ENCODE data around the gene OPRM1.

DNA sequence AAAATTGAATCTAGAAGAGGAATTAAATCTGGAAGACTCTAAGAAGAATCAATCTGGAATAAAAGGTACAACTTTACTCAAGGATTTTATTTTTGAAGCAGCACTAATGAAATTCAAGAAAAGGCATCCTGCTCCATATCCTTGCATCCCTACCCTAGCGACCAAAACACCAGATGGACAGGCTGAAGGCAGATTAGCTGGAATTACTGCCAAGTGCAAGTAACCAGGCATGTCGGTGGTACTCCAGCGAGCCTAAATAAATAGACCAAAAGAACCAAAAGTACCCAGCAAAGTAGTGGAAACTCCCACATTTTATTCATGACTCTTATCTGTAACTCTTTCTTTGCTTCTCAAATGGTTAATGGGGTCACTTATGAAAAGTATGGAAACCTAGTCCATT is 21.0 kb downstream of the OPRM1 start:
- TF ChIP-seq, protein P1, sequence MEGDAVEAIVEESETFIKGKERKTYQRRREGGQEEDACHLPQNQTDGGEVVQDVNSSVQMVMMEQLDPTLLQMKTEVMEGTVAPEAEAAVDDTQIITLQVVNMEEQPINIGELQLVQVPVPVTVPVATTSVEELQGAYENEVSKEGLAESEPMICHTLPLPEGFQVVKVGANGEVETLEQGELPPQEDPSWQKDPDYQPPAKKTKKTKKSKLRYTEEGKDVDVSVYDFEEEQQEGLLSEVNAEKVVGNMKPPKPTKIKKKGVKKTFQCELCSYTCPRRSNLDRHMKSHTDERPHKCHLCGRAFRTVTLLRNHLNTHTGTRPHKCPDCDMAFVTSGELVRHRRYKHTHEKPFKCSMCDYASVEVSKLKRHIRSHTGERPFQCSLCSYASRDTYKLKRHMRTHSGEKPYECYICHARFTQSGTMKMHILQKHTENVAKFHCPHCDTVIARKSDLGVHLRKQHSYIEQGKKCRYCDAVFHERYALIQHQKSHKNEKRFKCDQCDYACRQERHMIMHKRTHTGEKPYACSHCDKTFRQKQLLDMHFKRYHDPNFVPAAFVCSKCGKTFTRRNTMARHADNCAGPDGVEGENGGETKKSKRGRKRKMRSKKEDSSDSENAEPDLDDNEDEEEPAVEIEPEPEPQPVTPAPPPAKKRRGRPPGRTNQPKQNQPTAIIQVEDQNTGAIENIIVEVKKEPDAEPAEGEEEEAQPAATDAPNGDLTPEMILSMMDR (IDR thresholded peaks at IDR 0.05), result no peak
- no peak for TF ChIP-seq POLR2A (IDR thresholded peaks at IDR 0.05; ENCODE audit: low read depth)
- no peak for TF ChIP-seq EP300 (IDR thresholded peaks at IDR 0.05)

All from esophagus muscularis mucosa (tissue), 4 donors.